ENCODE data around the gene SASH1.

DNA sequence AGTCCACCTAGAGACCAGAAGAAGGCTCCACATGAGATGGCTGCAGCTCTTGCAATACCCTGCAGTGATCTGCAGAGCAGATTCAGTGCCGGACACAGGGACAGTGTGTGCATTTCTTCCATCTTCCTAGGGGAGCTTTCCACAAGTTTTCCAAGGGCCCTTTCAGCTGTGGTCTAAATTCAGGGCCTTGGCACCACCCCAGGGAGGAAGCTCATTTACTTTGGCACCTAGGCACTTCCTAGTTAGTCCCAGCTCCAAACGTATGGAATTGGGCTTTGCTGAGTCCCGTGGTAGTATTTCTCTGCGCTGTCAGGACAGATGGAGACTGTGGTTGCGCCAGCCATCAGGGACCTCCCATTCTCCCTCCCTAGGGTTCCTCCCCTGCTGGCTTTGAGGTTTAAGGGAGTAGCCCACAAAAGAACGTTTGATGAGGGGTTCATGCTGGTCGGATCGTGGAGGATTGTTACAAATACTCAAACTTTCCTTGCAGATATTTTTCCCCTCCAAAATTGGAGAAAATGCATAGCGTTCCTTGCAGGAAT is 221.9 kb downstream of the SASH1 start:
- no peak for TF ChIP-seq CTCF (IDR thresholded peaks at IDR 0.05; ENCODE audit: low read length)
- no peak for TF ChIP-seq EZH2 (IDR thresholded peaks at IDR 0.05; ENCODE audit: borderline replicate concordance, low read length)
